Pancreas (tissue), 10 donors: ENCODE measurements around the gene LAIR2. TPM values are rescaled to one million over a fixed set of nuclear protein-coding genes. Genes with fewer than 3 reads are reported as not detected.

ENCODE experiments used
- ATAC-seq, 4 donors: fragments of 200-7000 bp; cut with Tn5 transposase; one replicate each; pipeline versions ENCODE4 v1.8.0 to v1.9.1; 2020; ENCODE audit warnings: mild to moderate bottlenecking in 4 of 4, moderate library complexity in 4 of 4
- DNase-seq, 6 donors: peaks; one replicate each; pipeline ENCODE4 v3.0.0-alpha.2; 2020
- FAIRE-seq: peaks from 2 replicates; lab custom pipeline; 2012; peaks lifted over from hg19 to GRCh38; lab: Jason Lieb, UNC
- H3K27ac ChIP-seq, 4 donors: fragments of 200-600 bp; sonication (generic); 1 replicate in 3 of 4; 2 replicates in 1 of 4; pipeline versions ENCODE4 v1.5.0 to v1.8.0; 2020
- H3K27me3 ChIP-seq, 4 donors: fragments of 200-600 bp; one replicate each; pipeline ENCODE4 v1.8.0; 2021
- H3K36me3 ChIP-seq, 3 donors: fragments of 200-600 bp; sonication (generic) in 1 of 3; one replicate each; pipeline versions ENCODE4 v1.5.0 to v1.8.0; 2020 to 2021
- H3K4me1 ChIP-seq, 3 donors: fragments of 200-600 bp; one replicate each; pipeline ENCODE4 v1.8.0; 2021
- H3K4me3 ChIP-seq, 4 donors: fragments of 200-600 bp; sonication (generic) in 2 of 4; one replicate each; pipeline versions ENCODE4 v1.5.0 to v1.8.0; 2020 to 2021
- H3K9me3 ChIP-seq, 4 donors: fragments of 200-600 bp; one replicate each; pipeline ENCODE4 v1.8.0; 2021
- CTCF ChIP-seq, 4 donors: fragments of 200-600 bp; sonication (generic) in 3 of 4; IDR thresholded peaks; one replicate each; pipeline versions ENCODE4 v1.5.0 to v1.8.0; 2021; ENCODE audit warnings: antibody characterized with exemption in 4 of 4
- WGBS, 2 donors: extraction: QIAGEN DNeasy Blood & Tissue Kit; methylation state at CpG; one replicate each; pipeline ENCODE4 v1.1.7; 2013; 5-methylcytosine and 5-hydroxymethylcytosine counted together
- intact Hi-C, 3 donors: fragments of 100-400 bp; cut with DNase I; formaldehyde crosslinking; loops; one replicate each; pipeline versions ENCODE4 v1.11.1 to v1.14.2; 2022
- polyA plus RNA-seq, 2 donors: library from polyadenylated mRNA; stranded (reverse); fragments of 200-250 nt; gene quantifications; one replicate each; pipeline ENCODE4 v1.2.3, GENCODE V29; 2013
- total RNA-seq, 6 donors: library from RNA; stranded (reverse); fragmentation: NEBNext Ultra II Directional in 4 of 6; extraction: Animal tissue kit (Norgen Biotek cat#: 25700) in 4 of 6; gene quantifications; one replicate each; pipeline versions ENCODE4 v1.2.1 to v1.2.4, GENCODE V29; 2021 to 2023
- donor health status: healthy with polysubstance abuse.
- donor health status: DM: no; HTN: no; CAD: no; lungs with moderate emphysema.
- donor health status: DM: no; HTN: no; CAD: no.
- donor health status: control.
- donor health status: control.
- donor health status: Bipolar disorder and iron deficiency.
- donor health status: DM: yes; HTN: yes; CAD: no.
- donor health status: DM: no; HTN: no; CAD: no.
- donor health status: DM: no; HTN: no; CAD: no.
- donor health status: DM: yes; HTN: yes; CAD: no.

The LAIR2 gene
- total and polyA plus RNA-seq, 8 donors: not detected

- H3K36me3 ChIP-seq: peaks cover 9 to 51% (median 32%) of the 10 kb centered on the region in 3 donors
- WGBS, 2 donors: 40 to 43% methylated on average over 15 of the region's 15 CpGs
Observed at GRCh38 chr19:54462047-54462654, 40.5 kb upstream of the LAIR2 start.

GRCh38 chr19:54462655-54463530 lies 39.7 kb upstream of the LAIR2 start:
- no peak for FAIRE-seq
- H3K4me1 ChIP-seq: peaks cover 26 to 53% (median 37%) of the 10 kb centered on the region in 3 donors
- peak; percentile 75 to 93 (median 84) for DNase-seq

More at GRCh38 chr19:54462047-54462654, 40.5 kb upstream of the LAIR2 start:
- peak in 5 of 6 donors; percentile 69 to 90 (median 71) for DNase-seq
- H3K4me3 ChIP-seq: peak overlapping the region in 3 of 4 donors; percentile 55 to 61 (median 58)
- no peaks in the 10 kb centered on the region for H3K27me3 ChIP-seq
- peak in 2 of 4 donors; percentile 1 to 3 for ATAC-seq
- H3K9me3 ChIP-seq: no peaks in the 10 kb centered on the region
- TF ChIP-seq CTCF (IDR thresholded peaks at IDR 0.05): no peak
- peak overlapping the region; percentile 97 to 99 (median 99) for H3K27ac ChIP-seq
- H3K4me1 ChIP-seq: peaks cover 26 to 56% (median 31%) of the 10 kb centered on the region in 3 donors
- FAIRE-seq: no peak
- intact Hi-C loops: no loop called here

GRCh38 chr19:54463531-54464043 lies 39.0 kb upstream of the LAIR2 start, which contains the start of gene LENG9:
TSS of gene LENG9 (minus strand) at chr19:54463778. CDS start at chr19:54463526, 252 bp downstream.
- WGBS, 2 donors: 0% methylated on average over 39 to 41 of the region's 41 CpGs
- TF ChIP-seq CTCF (IDR thresholded peaks at IDR 0.05): no peak
- ATAC-seq (peak; percentile 57 to 74 (median 64)), DNase-seq (peak; percentile 96 to 100 (median 99)), FAIRE-seq (peak; percentile 92)
- Histone ChIP-seq H3K36me3 (peaks cover 0 to 36% (median 19%) of the 10 kb centered on the region in 3 donors), H3K4me3 (peak within 1 kb of the TSS; percentile 38 to 61 (median 56)), H3K4me1 (peaks cover 26 to 53% (median 38%) of the 10 kb centered on the region in 3 donors), H3K9me3 (no peaks in the 10 kb centered on the region), H3K27me3 (no peaks in the 10 kb centered on the region), H3K27ac (peak within 1 kb of the TSS; percentile 97 to 99 (median 99))
- intact Hi-C loops: no loop called here

More at GRCh38 chr19:54462655-54463530, 39.7 kb upstream of the LAIR2 start:
- WGBS, 2 donors: 2 to 3% methylated on average over 71 to 91 of the region's 91 CpGs
- no peak for TF ChIP-seq CTCF (IDR thresholded peaks at IDR 0.05)
- no peaks in the 10 kb centered on the region for H3K9me3 ChIP-seq
- no peaks in the 10 kb centered on the region for H3K27me3 ChIP-seq
- intact Hi-C loops: no loop called here
- peak overlapping the region; percentile 97 to 99 (median 99) for H3K27ac ChIP-seq
- ATAC-seq: peak; percentile 17 to 26 (median 19)
- H3K36me3 ChIP-seq: peaks cover 3 to 43% (median 25%) of the 10 kb centered on the region in 3 donors
- peak overlapping the region; percentile 38 to 61 (median 56) for H3K4me3 ChIP-seq

GRCh38 chr19:54464044-54464629 lies 38.5 kb upstream of the LAIR2 start:
- Histone ChIP-seq H3K27me3 (no peaks in the 10 kb centered on the region), H3K36me3 (peaks cover 0 to 31% (median 14%) of the 10 kb centered on the region in 3 donors), H3K4me3 (peak overlapping the region; percentile 26 to 61 (median 56)), H3K4me1 (peaks cover 26 to 53% (median 35%) of the 10 kb centered on the region in 3 donors), H3K27ac (peak overlapping the region; percentile 97 to 99 (median 99)), H3K9me3 (no peaks in the 10 kb centered on the region)
- peak; percentile 89 to 97 (median 96) for DNase-seq
- no peak for TF ChIP-seq CTCF (IDR thresholded peaks at IDR 0.05)
- WGBS, 2 donors: 0 to 1% methylated on average over 26 of the region's 26 CpGs
- intact Hi-C loops: no loop called here
- peak; percentile 59 to 74 (median 61) for ATAC-seq
- FAIRE-seq: no peak
